Activated naive CD4-positive, alpha-beta T cell treated with anti-CD3 and anti-CD28 coated beads, Interleukin-2, amount 50 U/mL, for 72 hours (primary cell): ENCODE measurements around the gene NEDD4L. TPM values are rescaled to one million over a fixed set of nuclear protein-coding genes. Genes with fewer than 3 reads are reported as not detected.
A peak's percentile ranks its signal among the peaks of the same experiment; 100 is the strongest.

ENCODE experiments used
- ATAC-seq, 2 donors: fragments of 150-1000 bp; cut with Tn5 transposase; 2 replicates each; pipeline ENCODE4 v1.10.0; 2021; ENCODE audit warnings: mild to moderate bottlenecking in 2 of 2, moderate library complexity in 2 of 2
- DNase-seq, 2 donors: peaks; one replicate each; pipeline ENCODE4 v3.0.0; 2021 to 2022; ENCODE audit warnings: low spot score in 2 of 2
- H3K27ac Mint-ChIP-seq, 2 donors: one replicate each; pipeline ENCODE4 v1.8.0; 2022; ENCODE audit warnings: mild to moderate bottlenecking in 2 of 2, mixed read lengths in 2 of 2
- H3K36me3 Mint-ChIP-seq, 2 donors: one replicate each; pipeline ENCODE4 v1.8.0; 2022; ENCODE audit warnings: mixed read lengths in 2 of 2
- H3K9me3 Mint-ChIP-seq, 2 donors: one replicate each; pipeline ENCODE4 v1.8.0; 2022; ENCODE audit warnings: mixed read lengths in 2 of 2
- total RNA-seq, 2 donors: library from RNA; stranded (reverse); gene quantifications; one replicate each; pipeline ENCODE4 v1.2.3, GENCODE V29; 2022

Gene NEDD4L
- total RNA-seq, 2 donors from 2014 or later: 1.7 to 8.3 TPM

DNA sequence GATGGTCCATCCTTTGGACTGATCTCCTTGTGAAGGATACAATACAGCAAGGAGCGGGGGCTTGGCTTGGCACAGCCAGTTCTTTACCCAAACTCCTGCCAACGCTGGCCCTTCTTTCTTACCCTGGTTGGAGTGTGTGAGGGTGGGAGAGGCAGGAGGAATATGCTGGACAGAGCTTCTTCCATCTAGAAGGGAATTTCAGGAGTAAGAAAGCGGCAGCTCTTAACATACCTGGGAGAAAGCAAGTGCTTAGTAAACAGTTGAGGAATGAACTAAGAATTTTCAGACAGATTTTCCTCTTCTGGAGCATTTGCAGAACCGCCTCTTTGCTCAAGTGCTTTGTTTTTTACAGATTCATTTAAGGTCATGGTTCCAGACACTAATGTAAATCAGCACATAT lies 72.8 kb downstream of the NEDD4L start:
- no peak overlapping the region for H3K27ac Mint-ChIP-seq
- H3K9me3 Mint-ChIP-seq: no peaks in the 10 kb centered on the region
- DNase-seq: no peak
- ATAC-seq: no peak
- H3K36me3 Mint-ChIP-seq: no peaks in the 10 kb centered on the region

DNA sequence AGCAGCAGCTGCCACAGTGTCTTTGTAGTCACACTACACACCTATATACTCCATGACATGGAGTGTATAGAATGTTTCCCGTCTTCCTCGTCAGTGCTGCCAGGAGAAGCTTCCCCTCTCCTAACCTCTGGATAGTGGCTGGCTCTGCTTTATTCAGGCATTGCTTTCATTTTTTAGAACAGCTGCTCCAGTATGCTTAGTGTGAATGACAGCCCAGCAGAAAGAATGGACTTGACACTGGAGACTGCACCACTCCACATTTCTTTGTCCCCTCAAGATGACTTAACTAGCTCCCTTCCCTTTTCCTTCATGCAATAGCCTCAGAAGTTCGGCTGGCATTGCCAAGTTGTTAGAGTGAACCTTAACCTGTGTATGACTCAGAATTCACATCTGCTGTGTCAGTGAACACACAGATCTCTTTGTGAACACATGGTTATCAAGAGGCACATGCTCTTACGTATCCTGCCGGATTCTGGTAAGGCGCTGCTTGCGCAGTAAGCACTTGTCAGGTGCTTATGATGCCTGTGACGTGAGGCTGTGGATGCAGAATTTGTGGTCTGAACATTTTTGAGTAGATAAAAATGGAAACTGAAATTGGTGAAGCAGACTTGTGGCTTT lies 73.9 kb downstream of the NEDD4L start:
- no peak for DNase-seq
- ATAC-seq: no peak
- no peak overlapping the region for H3K27ac Mint-ChIP-seq
- H3K36me3 Mint-ChIP-seq: no peaks in the 10 kb centered on the region
- no peaks in the 10 kb centered on the region for H3K9me3 Mint-ChIP-seq

DNA sequence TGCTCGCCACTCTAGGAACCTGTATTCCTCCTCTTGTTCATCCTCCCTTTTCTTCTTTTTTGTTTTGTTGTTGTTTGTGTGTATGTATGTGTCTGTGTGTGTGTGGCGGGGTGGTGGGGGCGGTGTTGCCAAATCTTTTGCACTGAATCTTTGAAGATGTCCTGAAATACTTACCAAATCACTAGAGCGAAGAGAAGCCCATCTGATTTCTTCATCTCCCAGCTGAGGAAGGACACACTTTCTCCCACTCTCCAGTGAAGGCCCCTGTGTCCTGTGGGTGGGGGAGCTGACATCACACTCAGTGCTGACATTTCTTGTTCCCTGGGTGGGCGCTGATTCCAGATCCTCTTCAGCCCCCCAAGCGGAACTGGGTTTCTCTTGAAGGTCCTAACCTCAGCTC lies 74.5 kb downstream of the NEDD4L start:
- no peak for ATAC-seq
- H3K36me3 Mint-ChIP-seq: no peaks in the 10 kb centered on the region

DNA sequence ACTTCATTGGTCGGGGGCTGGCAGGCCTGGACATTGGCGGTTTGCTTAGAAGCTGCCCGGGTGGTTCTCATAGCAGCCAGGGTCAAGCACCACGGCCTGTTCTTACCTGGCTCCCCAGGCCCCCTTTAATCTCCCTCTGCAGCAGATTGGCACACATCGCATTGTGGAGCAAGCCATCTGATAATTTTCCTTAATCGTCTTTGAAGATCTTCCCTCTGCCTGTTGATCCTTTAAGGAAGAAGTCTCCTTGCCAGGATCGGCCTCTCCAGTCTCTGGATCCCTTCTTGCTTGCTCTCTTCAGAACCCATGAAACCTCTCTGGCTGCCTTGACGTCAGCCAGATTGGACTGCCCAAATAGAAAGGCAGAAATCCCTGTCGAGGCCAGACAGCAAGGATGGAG lies 75.8 kb downstream of the NEDD4L start:
- no peaks in the 10 kb centered on the region for H3K36me3 Mint-ChIP-seq
- DNase-seq (no peak), ATAC-seq (no peak)
- H3K27ac Mint-ChIP-seq: no peak overlapping the region
- H3K9me3 Mint-ChIP-seq: no peaks in the 10 kb centered on the region

More for the DNA sequence above, 74.5 kb downstream of the NEDD4L start:
- DNase-seq: no peak
- no peak overlapping the region for H3K27ac Mint-ChIP-seq
- no peaks in the 10 kb centered on the region for H3K9me3 Mint-ChIP-seq

DNA sequence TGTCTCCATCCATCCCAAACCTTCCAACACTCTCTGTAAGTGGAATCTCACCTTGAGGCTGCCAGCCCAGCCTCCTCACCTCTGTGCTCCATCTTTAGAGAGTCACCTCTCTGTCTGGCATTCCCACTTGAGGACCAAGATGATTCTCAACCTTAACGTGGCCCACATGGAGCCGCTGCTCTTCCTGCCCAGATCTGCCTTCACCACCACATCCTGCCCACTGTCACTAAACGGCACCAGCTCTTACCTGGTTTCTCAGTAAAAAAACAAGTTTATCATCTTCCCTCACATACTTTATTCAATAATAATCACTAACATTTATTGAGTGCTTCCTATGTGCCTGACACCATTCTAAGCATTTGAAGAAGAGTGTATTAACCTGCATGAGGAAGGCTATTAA lies 80.4 kb downstream of the NEDD4L start:
- H3K36me3 Mint-ChIP-seq: no peaks in the 10 kb centered on the region
- ATAC-seq: no peak
- no peaks in the 10 kb centered on the region for H3K9me3 Mint-ChIP-seq
- DNase-seq: no peak
- H3K27ac Mint-ChIP-seq: no peak overlapping the region

DNA sequence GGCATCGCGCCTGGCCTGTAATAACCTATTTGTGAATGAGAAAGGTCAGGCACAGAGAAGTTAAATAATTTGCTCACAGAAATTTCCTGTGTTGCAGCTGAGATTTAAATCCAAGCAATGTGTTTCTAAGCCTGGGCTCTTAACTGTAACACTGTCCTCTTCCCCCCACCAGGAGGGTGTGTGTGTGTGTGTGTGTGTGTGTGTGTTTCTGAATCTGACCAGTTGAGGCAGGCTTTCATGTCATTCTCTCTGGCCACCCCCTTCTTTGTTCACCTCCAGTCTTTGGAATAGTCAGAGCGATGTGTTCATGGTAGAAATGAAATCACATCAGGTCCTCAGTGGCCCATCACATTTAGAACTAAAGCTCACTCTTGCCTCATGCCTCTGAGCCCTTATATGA lies 81.2 kb downstream of the NEDD4L start:
- ATAC-seq: no peak
- Mint-ChIP-seq H3K27ac (no peak overlapping the region), H3K36me3 (no peaks in the 10 kb centered on the region), H3K9me3 (no peaks in the 10 kb centered on the region)
- no peak for DNase-seq

DNA sequence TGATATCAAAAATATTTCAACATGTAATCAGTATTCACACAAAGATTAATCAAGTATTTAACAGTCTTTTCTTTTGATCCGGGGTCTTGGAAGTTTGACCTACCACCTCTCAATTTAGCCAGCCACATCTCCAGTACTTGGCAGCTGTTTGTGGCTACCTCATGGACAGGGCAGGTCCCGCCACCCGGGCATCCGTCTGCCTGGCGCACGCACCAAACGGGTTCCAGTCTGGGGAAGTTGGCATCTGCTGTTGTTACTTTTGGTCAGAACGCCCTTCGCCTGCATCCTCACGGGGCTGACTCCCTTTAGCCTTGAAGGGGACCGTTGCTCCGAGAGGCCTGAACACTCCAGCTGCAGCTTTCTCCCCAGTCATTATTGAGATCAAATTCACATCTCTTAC lies 81.7 kb downstream of the NEDD4L start:
- ATAC-seq (no peak), DNase-seq (no peak)
- Mint-ChIP-seq H3K9me3 (no peaks in the 10 kb centered on the region), H3K36me3 (no peaks in the 10 kb centered on the region), H3K27ac (no peak overlapping the region)

DNA sequence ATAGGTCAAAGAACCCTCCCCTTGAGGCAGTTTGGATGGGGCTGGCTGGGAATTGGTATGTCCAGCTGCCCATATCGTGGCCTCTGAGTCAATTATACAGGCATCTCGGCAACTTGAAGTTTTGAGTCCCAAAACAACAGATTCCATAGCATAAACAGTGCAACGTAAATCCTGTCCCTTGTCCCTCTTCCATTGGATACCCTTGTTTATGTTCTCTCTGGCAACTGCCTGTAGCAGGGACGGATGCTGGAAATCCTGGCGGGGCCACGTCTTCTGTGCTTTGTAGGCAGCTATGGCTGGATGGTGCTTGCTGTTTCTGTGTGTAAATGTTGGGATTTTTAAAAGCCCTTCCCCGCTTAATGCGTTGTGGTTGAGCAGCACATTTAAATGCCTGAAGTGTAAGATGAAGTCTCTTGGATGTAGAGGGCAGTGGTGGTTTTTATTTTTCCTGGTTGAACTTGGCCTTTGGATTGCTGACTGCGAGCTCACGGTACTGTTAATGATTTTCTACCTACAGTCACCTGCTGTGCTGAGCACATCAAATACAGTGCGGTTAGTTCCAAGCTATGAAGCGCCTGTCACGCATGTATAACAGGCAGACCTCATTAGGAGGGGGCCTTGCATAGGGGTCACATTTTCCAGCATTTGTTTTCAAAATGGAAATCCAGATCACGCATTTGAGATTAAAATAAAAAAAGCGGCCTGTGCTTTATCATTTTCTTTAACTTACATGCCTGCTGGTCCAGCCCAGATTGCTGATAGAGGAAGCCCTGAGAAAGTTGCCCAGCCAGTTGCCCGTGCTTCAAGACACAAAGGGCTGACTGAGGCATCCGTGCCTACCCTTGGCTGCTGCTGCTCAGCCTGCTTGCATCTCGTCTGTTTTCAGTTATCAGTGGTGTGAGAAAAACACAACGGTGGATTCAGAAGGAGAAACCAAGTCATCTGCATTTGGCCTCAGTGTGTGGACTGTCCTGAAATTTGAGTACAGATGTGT lies 84.7 kb downstream of the NEDD4L start:
- DNase-seq (no peak), ATAC-seq (no peak)
- no peak overlapping the region for H3K27ac Mint-ChIP-seq
- no peaks in the 10 kb centered on the region for H3K9me3 Mint-ChIP-seq
- no peaks in the 10 kb centered on the region for H3K36me3 Mint-ChIP-seq

DNA sequence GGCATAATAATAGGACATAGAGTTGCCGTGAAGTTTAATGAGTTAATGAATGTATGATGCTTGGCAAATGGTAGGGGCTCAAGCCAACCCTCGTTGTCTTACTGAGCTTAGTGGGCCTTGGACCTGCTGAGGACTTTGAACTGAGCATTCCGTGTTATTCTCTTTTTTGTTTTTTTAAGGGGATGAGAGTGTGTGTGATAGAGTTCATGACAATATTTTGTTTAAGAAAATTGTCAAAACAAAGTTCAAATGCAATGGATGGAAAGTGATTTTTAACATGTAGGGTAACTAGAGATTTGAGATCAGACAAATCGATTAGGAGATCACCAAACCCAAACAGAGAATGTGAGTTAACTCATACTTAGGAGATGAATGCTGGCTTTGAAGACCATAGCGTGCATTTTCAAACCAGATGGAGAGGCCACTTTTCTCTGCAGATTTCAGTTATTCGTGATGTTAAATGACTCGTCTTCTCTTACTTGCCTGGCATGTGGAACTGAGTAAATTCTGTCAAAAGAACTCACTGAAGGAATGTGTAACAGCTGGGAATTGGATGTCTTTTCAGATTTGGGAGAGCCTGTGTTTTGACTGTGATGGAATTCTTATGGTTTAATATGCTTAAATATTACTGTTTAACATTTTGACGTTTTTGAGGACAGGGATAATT lies 88.7 kb downstream of the NEDD4L start:
- DNase-seq (no peak), ATAC-seq (no peak)
- Mint-ChIP-seq H3K36me3 (no peaks in the 10 kb centered on the region), H3K27ac (no peak overlapping the region), H3K9me3 (no peaks in the 10 kb centered on the region)

DNA sequence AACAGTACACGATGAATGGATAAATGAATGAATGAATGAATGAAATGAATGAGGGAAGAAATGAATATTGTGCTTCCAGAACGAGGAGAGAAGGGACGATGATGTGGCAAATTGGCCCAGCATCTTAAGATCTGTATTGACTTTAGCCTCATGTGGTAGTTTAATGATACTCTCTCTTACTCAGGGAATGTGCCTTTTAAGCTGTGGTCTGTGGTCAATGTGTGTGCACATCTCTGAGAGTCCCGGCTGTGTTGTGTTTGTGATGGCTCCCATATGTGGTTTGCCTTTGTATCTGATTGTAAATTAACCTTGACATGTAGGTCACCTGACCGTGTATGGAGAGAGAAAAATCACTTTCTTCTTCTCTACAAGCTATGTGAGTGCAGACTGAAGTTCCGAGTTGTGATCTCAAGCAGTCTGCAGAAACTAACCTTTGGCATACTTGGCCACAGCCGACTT lies 91.2 kb downstream of the NEDD4L start:
- Mint-ChIP-seq H3K27ac (no peak overlapping the region), H3K9me3 (no peaks in the 10 kb centered on the region), H3K36me3 (no peaks in the 10 kb centered on the region)
- no peak for DNase-seq
- peak; percentile 76 to 81 for ATAC-seq

DNA sequence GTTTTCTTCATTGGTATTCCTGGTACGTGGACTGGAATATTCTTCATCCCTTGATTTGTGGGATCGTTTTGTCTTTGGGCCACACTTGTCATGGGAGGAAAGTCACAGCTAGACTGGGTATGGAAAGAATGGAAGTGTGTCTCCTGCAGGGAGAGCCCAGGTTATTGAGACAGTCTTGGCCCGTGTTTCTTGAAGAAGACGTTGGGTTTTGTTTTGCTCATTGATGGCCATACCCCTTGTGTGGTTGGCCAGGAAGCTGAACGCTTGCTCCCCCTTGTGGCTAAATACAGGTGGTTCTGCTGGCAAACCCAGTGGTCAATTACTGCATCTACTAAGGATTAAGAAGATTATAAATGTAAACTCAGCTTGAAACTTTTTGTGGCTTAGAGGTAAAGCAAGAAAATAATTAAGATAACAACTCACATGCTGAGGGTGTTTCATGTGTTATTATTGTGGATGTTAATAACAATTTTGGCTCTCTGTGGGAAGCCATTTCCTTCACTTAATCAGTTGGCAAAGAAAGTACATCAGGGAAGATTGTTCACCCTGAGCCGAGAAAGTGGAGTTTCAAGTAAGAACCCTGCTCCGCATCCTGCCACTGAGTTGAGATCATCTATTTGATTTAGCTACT lies 91.8 kb downstream of the NEDD4L start:
- H3K36me3 Mint-ChIP-seq: no peaks in the 10 kb centered on the region
- DNase-seq (peak in 1 of 2 donors; percentile 65), ATAC-seq (peak; percentile 76 to 77)
- H3K27ac Mint-ChIP-seq: no peak overlapping the region
- no peaks in the 10 kb centered on the region for H3K9me3 Mint-ChIP-seq

DNA sequence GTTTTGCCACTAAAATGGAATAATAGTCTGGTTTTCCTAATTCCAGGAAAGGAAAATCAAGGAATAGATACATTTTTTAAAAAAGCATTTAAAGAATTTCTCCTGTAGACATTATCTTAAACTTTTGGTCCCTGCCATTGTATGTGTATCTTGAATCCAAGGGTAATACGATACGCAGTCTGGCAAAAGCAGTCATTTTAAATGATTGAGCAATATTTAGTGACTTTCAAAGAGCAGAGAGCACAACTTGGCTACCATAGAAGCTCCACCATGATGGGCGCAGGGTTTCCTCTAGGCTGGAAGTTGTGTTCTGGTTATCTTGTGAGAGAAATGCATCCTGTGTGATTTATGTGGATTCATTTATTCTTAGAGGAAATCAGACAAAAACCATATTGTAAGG lies 92.9 kb downstream of the NEDD4L start:
- ATAC-seq (no peak), DNase-seq (no peak)
- no peaks in the 10 kb centered on the region for H3K9me3 Mint-ChIP-seq
- H3K36me3 Mint-ChIP-seq: no peaks in the 10 kb centered on the region
- H3K27ac Mint-ChIP-seq: no peak overlapping the region

DNA sequence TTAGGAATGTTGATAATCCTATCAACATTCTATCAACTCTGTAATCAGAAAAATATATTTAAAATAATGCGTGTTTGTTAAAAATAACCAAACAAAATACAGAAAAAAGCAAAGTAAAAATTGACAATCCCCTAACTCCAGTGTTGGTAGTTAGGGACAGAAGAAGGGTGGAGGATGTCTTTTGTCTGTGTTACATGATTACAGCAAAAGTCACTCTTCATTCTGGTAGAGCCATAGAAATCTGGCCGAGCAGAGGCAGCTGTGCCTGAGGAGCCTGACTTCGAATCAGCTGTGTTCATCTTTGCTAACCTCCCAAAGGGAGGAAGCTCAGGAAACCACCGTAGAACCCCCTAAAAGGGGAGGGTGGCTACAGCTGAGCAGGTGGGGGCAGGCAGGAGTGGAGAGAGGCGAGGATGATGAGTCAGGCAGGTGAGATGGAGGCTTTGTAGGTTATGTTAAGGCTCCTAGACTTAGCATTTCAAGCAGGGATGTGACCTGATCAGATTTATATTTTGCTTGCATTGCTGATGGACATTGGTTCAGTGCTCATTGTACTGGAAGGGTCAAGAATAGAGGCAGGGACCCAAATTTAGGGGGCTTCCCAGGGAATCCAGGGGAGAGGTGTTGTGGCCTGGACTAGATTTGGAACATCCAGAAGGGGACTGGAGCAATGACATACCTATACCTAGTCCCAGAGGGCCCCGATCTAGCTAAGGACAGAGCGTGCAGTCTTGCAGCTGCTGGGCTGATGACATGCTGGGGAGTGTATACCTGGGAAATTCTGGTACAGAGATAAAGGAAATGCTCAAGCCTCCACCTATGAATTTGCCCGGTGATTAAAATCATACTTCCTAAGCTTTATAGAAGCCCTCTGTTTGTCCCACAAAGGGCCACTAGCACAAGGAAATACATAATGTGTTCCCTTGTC lies 95.7 kb downstream of the NEDD4L start:
- ATAC-seq (no peak), DNase-seq (no peak)
- no peaks in the 10 kb centered on the region for H3K36me3 Mint-ChIP-seq
- H3K27ac Mint-ChIP-seq: no peak overlapping the region
- H3K9me3 Mint-ChIP-seq: no peaks in the 10 kb centered on the region

DNA sequence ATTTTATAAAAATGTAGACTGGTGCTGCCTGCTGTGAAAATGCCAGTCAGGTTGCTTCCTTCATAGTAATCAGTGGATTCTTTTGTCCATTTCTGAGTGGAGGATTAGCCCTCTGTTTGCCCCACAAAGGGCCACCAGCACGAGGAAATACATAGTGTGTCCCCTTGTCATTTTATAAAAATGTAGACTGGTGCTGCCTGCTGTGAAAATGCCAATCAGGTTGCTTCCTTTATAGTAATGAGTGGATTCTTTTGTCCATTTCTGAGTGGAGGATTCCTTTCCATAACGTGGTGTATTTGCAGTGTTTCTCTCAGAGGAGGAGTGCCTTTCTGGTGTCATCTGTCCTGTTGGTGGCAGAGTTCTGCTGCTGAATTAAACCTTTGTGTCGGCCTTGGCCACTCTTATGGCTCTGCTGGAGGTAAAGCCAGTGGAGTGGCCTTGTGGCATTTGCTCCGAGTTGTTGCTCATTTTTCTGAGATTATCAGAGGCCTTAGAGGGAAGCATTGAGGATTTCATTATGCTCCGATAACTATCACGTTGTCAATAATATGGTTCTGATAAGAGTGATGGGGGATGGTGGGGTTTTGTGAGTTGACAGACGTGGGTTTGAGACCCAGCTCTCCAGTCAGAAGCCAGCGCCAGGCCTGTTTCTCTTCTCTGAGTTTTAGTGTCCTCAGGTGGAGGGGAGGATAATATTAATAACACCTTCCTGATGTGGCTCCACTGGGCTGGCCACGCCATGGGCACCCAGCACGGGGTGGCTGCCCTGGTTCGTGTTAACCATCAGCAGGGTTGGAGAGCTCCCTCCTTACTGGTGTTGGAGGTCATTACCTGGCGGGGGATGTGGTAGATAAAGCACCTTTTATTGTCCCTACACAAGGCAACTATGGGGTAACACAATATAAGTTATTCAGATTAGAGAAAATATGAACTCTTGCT lies 96.6 kb downstream of the NEDD4L start:
- Mint-ChIP-seq H3K9me3 (no peaks in the 10 kb centered on the region), H3K36me3 (no peaks in the 10 kb centered on the region), H3K27ac (no peak overlapping the region)
- no peak for ATAC-seq
- DNase-seq: no peak

DNA sequence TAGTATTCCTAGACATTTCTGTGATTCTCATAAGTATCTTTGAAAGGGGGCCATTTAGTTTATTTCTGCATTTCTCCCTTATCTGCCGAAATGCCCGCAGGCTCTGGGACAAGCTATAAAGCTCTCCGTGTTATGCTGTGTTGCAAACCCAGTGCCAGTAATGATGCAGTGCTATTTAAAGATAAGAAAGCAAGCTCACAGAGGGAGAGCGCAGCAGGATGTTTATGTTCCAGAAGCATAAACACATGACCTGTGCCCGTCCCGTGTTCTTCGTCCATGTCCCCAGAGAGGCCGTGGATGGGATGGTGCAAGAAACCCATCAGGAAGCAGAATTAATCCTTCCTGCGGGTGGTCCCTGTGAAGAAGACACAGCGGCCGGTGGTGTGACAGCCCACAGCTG lies 99.4 kb downstream of the NEDD4L start:
- ATAC-seq (no peak), DNase-seq (no peak)
- Mint-ChIP-seq H3K36me3 (no peaks in the 10 kb centered on the region), H3K9me3 (no peaks in the 10 kb centered on the region), H3K27ac (no peak overlapping the region)
